CD4-positive, alpha-beta T cell (primary cell): ENCODE results near the gene KIF18A. TPM values are rescaled to one million over a fixed set of nuclear protein-coding genes. Genes with fewer than 3 reads are reported as not detected.

Experiments used
- ATAC-seq: fragments of 200-7000 bp; cut with Tn5 transposase; one replicate; pipeline ENCODE4 v1.10.0; 2022; ENCODE audit warnings: mild to moderate bottlenecking; ENCODE audit not compliant: poor library complexity
- CTCF ChIA-PET: fragments of 350-600 bp; sonication (Branson Sonifier 250); formaldehyde crosslinking; loops from one replicate; lab custom pipeline; 2021; ENCODE audit warnings: antibody characterized with exemption, inconsistent platforms; lab: Charles Lee
- POLR2A ChIA-PET: fragments of 350-600 bp; sonication (Branson Sonifier 250); formaldehyde crosslinking; loops from one replicate; lab custom pipeline; 2021; ENCODE audit warnings: antibody characterized with exemption, inconsistent platforms; lab: Charles Lee
- DNase-seq, 14 experiments: peaks; one replicate each; pipeline ENCODE4 v3.0.0-alpha.2; 2013 to 2020; ENCODE audit warnings: mixed read lengths in 2 of 14
- H3K27ac ChIP-seq, 2 donors: one replicate each; pipeline versions ENCODE4 v1.5.1 to v1.7.0; 2013; ENCODE audit warnings: low read length in 2 of 2, low read depth in 1 of 2, mild to moderate bottlenecking in 1 of 2
- H3K27me3 ChIP-seq, 2 experiments: 1 replicate in 1 of 2; 2 replicates in 1 of 2; pipeline versions ENCODE4 v1.6.1 to v1.7.0; 2013; ENCODE audit warnings: low read length in 2 of 2, control low read depth in 1 of 2, mild to moderate bottlenecking in 1 of 2, moderate library complexity in 1 of 2; ENCODE audit not compliant: insufficient read depth in 2 of 2, control insufficient read depth in 1 of 2
- H3K36me3 ChIP-seq: one replicate; pipeline ENCODE4 v1.6.1; 2013; ENCODE audit warnings: low read length, control low read depth; ENCODE audit not compliant: insufficient read depth
- H3K4me1 ChIP-seq: one replicate; pipeline ENCODE4 v1.6.1; 2013; ENCODE audit warnings: low read length, control low read depth; ENCODE audit not compliant: insufficient read depth
- H3K4me3 ChIP-seq: one replicate; pipeline ENCODE4 v1.5.1; 2013; ENCODE audit warnings: mild to moderate bottlenecking, low read length, moderate library complexity
- H3K9me3 ChIP-seq, 2 experiments: 1 replicate in 1 of 2; 2 replicates in 1 of 2; pipeline versions ENCODE4 v1.6.1 to v1.7.0; 2013; ENCODE audit warnings: low read length in 2 of 2, mild to moderate bottlenecking in 2 of 2, control low read depth in 1 of 2, moderate library complexity in 1 of 2; ENCODE audit not compliant: control insufficient read depth in 1 of 2, insufficient read depth in 1 of 2
- H3K27ac Mint-ChIP-seq: one replicate; pipeline ENCODE4 v1.8.0; 2020; ENCODE audit warnings: mixed read lengths
- H3K27me3 Mint-ChIP-seq: one replicate; pipeline ENCODE4 v1.8.0; 2021; ENCODE audit warnings: mixed read lengths
- H3K36me3 Mint-ChIP-seq: one replicate; pipeline ENCODE4 v1.8.0; 2021; ENCODE audit warnings: low read depth, mixed read lengths
- H3K4me1 Mint-ChIP-seq: one replicate; pipeline ENCODE4 v1.8.0; 2021; ENCODE audit warnings: low read depth, mixed read lengths
- H3K4me3 Mint-ChIP-seq: one replicate; pipeline ENCODE4 v1.8.0; 2020; ENCODE audit warnings: mild to moderate bottlenecking, mixed read lengths
- H3K9me3 Mint-ChIP-seq: one replicate; pipeline ENCODE4 v1.8.0; 2020; ENCODE audit warnings: mixed read lengths
- intact Hi-C, 2 experiments: fragments of 100-400 bp; cut with DNase I in 1 of 2; cut with micrococcal nuclease in 1 of 2; formaldehyde crosslinking; loops; one replicate each; pipeline versions ENCODE4 v1.15.1 to v1.9.0; 2023 to 2025; cut with DNase I, micrococcal nuclease
- total RNA-seq, 174 experiments: library from RNA in 2 of 174; stranded (reverse) in 2 of 174; gene quantifications; one replicate each; pipeline ENCODE4 v1.2.3 and lab custom pipeline; 2021 to 2026
- TF ChIP-seq, protein P1 (sequence below): fragments of 200-600 bp; IDR thresholded peaks from one replicate; pipeline ENCODE4 v1.8.0; 2022; ENCODE audit warnings: antibody characterized with exemption, mild to moderate bottlenecking

KIF18A gene
- total RNA-seq, 2 experiments from 2014 or later = 3.4 to 5.3 TPM

DNA sequence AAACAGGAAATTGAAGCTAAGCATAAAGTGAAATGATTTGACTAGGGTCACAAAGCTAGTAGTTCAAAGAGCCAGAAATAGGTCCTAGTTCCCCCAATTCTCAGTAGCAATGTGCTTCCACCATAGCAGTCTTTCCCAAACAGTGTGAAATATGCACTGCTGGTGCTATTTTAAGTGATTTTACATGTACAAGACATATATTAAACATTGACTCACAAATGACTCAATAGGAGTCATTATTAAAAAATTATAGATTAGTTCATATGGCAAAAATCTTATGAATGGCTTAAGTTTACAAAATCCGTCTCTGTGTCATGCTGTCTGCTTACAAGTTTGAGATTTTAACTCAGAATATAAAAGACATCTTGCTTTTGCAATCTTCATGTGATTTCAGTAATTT, 21.4 kb downstream of the KIF18A start:
- H3K27ac Mint-ChIP-seq = no peak overlapping the region
- ChIA-PET CTCF (no interaction called here), POLR2A (no interaction called here)
- no peaks in the 10 kb centered on the region for H3K9me3 ChIP-seq
- intact Hi-C loops = no loop called here
- H3K4me3 Mint-ChIP-seq = no peak overlapping the region
- no peaks in the 10 kb centered on the region for H3K36me3 ChIP-seq
- DNase-seq = no peak
- TF ChIP-seq, protein P1, sequence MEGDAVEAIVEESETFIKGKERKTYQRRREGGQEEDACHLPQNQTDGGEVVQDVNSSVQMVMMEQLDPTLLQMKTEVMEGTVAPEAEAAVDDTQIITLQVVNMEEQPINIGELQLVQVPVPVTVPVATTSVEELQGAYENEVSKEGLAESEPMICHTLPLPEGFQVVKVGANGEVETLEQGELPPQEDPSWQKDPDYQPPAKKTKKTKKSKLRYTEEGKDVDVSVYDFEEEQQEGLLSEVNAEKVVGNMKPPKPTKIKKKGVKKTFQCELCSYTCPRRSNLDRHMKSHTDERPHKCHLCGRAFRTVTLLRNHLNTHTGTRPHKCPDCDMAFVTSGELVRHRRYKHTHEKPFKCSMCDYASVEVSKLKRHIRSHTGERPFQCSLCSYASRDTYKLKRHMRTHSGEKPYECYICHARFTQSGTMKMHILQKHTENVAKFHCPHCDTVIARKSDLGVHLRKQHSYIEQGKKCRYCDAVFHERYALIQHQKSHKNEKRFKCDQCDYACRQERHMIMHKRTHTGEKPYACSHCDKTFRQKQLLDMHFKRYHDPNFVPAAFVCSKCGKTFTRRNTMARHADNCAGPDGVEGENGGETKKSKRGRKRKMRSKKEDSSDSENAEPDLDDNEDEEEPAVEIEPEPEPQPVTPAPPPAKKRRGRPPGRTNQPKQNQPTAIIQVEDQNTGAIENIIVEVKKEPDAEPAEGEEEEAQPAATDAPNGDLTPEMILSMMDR = no peak
- H3K27me3 ChIP-seq = no peaks in the 10 kb centered on the region
- H3K4me1 ChIP-seq = no peaks in the 10 kb centered on the region
- no peaks in the 10 kb centered on the region for H3K27me3 Mint-ChIP-seq
- no peak overlapping the region for H3K4me3 ChIP-seq
- H3K9me3 Mint-ChIP-seq = no peaks in the 10 kb centered on the region
- ATAC-seq = no peak
- no peak overlapping the region for H3K27ac ChIP-seq
- no peaks in the 10 kb centered on the region for H3K36me3 Mint-ChIP-seq
- H3K4me1 Mint-ChIP-seq = no peaks in the 10 kb centered on the region

DNA sequence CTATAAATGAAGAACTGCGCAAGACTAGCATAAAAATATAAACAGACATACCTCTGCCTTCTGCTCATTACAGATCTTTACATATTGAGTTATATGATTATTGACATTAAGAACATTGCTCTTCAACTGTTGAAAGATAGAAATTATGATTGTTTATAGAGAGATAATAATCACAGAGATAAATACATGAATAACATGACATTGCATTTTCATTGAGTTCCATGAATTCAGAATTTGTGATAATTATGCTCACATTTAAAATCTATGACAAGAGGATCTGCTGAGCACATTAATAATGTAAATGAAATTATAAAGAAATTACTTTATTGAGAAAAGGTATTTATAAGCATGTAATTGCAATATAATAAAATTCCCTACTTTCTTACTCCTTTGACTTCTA, 24.8 kb downstream of the KIF18A start:
- no peaks in the 10 kb centered on the region for H3K36me3 ChIP-seq
- no peaks in the 10 kb centered on the region for H3K9me3 ChIP-seq
- Mint-ChIP-seq H3K27ac (no peak overlapping the region), H3K4me3 (no peak overlapping the region), H3K36me3 (no peaks in the 10 kb centered on the region), H3K9me3 (no peaks in the 10 kb centered on the region), H3K27me3 (no peaks in the 10 kb centered on the region), H3K4me1 (no peaks in the 10 kb centered on the region)
- H3K27ac ChIP-seq = no peak overlapping the region
- no peaks in the 10 kb centered on the region for H3K27me3 ChIP-seq
- no peaks in the 10 kb centered on the region for H3K4me1 ChIP-seq
- POLR2A ChIA-PET = no interaction called here
- intact Hi-C loops = no loop called here
- ATAC-seq = no peak
- no peak for DNase-seq
- CTCF ChIA-PET = no interaction called here
- H3K4me3 ChIP-seq = no peak overlapping the region
- TF ChIP-seq, protein P1 = no peak

DNA sequence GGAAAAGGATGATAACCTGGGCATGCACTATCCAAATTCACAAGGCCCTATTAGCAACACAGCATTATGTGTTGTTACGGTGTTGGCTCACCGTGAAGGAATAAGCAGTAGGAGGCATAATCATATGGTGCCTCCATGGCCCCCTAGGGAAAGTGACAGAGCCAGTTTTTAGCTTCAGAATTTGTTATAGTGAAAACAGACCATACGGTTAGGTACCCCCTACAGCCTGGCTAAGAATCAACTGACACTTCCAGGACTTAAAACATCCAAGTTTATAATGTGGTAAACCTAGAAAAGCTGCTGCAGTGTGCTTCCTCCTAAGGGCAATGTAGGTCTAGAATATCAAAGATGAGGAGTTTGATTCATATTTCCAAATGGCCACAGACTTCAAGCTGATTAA, 30.4 kb downstream of the KIF18A start:
- Mint-ChIP-seq H3K27me3 (no peaks in the 10 kb centered on the region), H3K4me3 (no peak overlapping the region)

More for the DNA sequence above, 30.4 kb downstream of the KIF18A start:
- H3K36me3 Mint-ChIP-seq = no peaks in the 10 kb centered on the region
- H3K4me1 Mint-ChIP-seq = no peaks in the 10 kb centered on the region
- ATAC-seq = no peak
- Histone ChIP-seq H3K27me3 (no peaks in the 10 kb centered on the region), H3K4me1 (no peaks in the 10 kb centered on the region), H3K27ac (no peak overlapping the region), H3K4me3 (no peak overlapping the region), H3K9me3 (no peaks in the 10 kb centered on the region), H3K36me3 (no peaks in the 10 kb centered on the region)
- no peaks in the 10 kb centered on the region for H3K9me3 Mint-ChIP-seq
- no peak for DNase-seq
- intact Hi-C loops = no loop called here
- H3K27ac Mint-ChIP-seq = no peak overlapping the region
- TF ChIP-seq, protein P1 = no peak
- CTCF ChIA-PET = no interaction called here
- POLR2A ChIA-PET = no interaction called here
